Activated T-helper 1 cell treated with anti-CD3 and anti-CD28 coated beads, Interleukin-12 subunit alpha, Interleukin-12 subunit beta, Interleukin-2, Interleukin-4 antibody, amounts not matched to agents 30 ng/mL and 10 ng/mL and 1 ng/mL, durations not matched to agents 14 hours and 24 hours and 36 hours (primary cell): ENCODE results near the gene MAN2A2. TPM values are rescaled to one million over a fixed set of nuclear protein-coding genes. Genes with fewer than 3 reads are reported as not detected.

Source experiments
- DNase-seq: peaks from one replicate; pipeline ENCODE4 v3.0.0; 2021; ENCODE audit warnings: low spot score
- H3K27ac Mint-ChIP-seq: one replicate; pipeline ENCODE4 v1.8.0; 2021; ENCODE audit warnings: mild to moderate bottlenecking, mixed read lengths
- H3K27me3 Mint-ChIP-seq: one replicate; pipeline ENCODE4 v1.8.0; 2022; ENCODE audit warnings: mild to moderate bottlenecking, moderate library complexity, mixed read lengths; ENCODE audit not compliant: insufficient read depth
- H3K36me3 Mint-ChIP-seq: one replicate; pipeline ENCODE4 v1.8.0; 2021; ENCODE audit warnings: low read depth, mixed read lengths
- H3K4me1 Mint-ChIP-seq: one replicate; pipeline ENCODE4 v1.8.0; 2021; ENCODE audit warnings: low read depth, mixed read lengths
- H3K4me3 Mint-ChIP-seq: one replicate; pipeline ENCODE4 v1.8.0; 2021; ENCODE audit warnings: mild to moderate bottlenecking, moderate library complexity, mixed read lengths
- H3K9me3 Mint-ChIP-seq: one replicate; pipeline ENCODE4 v1.8.0; 2021; ENCODE audit warnings: mixed read lengths
- intact Hi-C: fragments of 100-400 bp; cut with micrococcal nuclease; formaldehyde crosslinking; loops from one replicate; pipeline ENCODE4 v1.15.1; 2024
- total RNA-seq: library from RNA; stranded (reverse); gene quantifications from 2 replicates; pipeline ENCODE4 v1.2.3, GENCODE V29; 2022

Gene MAN2A2
- total RNA-seq, 1 donor from 2014 or later, result 239 TPM

GRCh38 chr15:90968434-90968833 is 65.3 kb downstream of the MAN2A2 start:
- DNase-seq, result no peak

DNA sequence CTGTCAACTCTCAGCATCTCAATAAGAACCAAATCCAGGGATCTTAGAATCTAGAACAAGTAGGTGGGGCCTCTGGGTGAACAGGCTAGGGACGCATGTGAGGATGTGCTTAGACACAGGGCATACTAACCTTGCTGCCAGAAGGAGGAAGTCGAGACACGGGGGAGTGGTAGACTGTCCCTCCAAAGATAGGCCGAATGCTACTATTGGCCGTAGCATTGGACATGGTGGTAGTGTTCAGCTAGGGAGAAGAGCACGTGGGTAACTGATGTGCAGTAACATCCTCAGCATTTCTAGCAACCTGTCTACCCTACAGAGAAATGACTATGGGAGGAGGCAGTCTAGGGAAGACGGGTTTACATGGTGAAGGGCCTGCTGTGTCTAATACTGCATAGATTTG is 67.2 kb downstream of the MAN2A2 start:
- DNase-seq, result no peak
- H3K27ac Mint-ChIP-seq, result no peak overlapping the region
- H3K4me1 Mint-ChIP-seq, result no peaks in the 10 kb centered on the region
- H3K4me3 Mint-ChIP-seq, result no peak overlapping the region
- H3K27me3 Mint-ChIP-seq, result no peaks in the 10 kb centered on the region
- intact Hi-C loops, result no loop called here
- peaks cover 48% of the 10 kb centered on the region for H3K36me3 Mint-ChIP-seq
- H3K9me3 Mint-ChIP-seq, result no peaks in the 10 kb centered on the region

More at GRCh38 chr15:90968434-90968833, 65.3 kb downstream of the MAN2A2 start:
- Mint-ChIP-seq H3K27ac (no peak overlapping the region), H3K9me3 (no peaks in the 10 kb centered on the region), H3K4me1 (no peaks in the 10 kb centered on the region), H3K27me3 (no peaks in the 10 kb centered on the region), H3K4me3 (no peak overlapping the region), H3K36me3 (peaks cover 48% of the 10 kb centered on the region)
- intact Hi-C loops, result no loop called here

DNA sequence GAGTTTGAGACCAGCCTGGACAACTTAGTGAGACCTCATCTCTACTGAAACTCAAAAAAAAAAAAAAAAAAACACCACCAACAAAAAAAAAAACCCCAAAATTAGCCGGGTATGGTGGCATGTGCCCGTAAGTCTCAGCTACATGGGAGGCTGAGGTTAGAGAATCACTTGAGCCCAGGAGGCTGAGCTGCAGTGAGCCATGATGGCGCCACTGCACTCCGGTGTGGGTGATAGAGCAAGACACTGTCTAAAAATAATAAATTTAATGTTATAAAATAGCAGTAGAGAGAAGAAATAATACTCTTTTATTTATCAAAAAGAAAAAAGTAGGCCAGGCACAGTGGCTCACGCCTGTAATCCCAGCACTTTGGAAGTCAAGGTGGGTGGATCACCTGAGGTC is 69.0 kb downstream of the MAN2A2 start:
- Mint-ChIP-seq H3K4me1 (no peaks in the 10 kb centered on the region), H3K4me3 (no peak overlapping the region), H3K36me3 (peaks cover 49% of the 10 kb centered on the region), H3K27me3 (no peaks in the 10 kb centered on the region), H3K27ac (no peak overlapping the region), H3K9me3 (no peaks in the 10 kb centered on the region)
- no peak for DNase-seq
- intact Hi-C loops, result no loop called here

Other genes starting within 250 kb of the MAN2A2 start
- gene BLM, start 186.0 kb upstream of the MAN2A2 start, total RNA-seq, result 64.3 and 65.1 TPM in 2 replicates
- 530 and 545 TPM in 2 replicates for gene FURIN, start 34.7 kb upstream of the MAN2A2 start, total RNA-seq
- 45.4 and 57.1 TPM in 2 replicates for gene FES, start 18.8 kb upstream of the MAN2A2 start, total RNA-seq
- gene HDDC3, start 29.2 kb downstream of the MAN2A2 start, total RNA-seq, result 38.8 and 39.0 TPM in 2 replicates
- gene UNC45A, start 32.0 kb downstream of the MAN2A2 start, total RNA-seq, result 60.5 and 68.6 TPM in 2 replicates
- 26.4 and 27.2 TPM in 2 replicates for gene RCCD1, start 51.6 kb downstream of the MAN2A2 start, total RNA-seq
- 78.4 and 86.0 TPM in 2 replicates for gene PRC1, start 91.2 kb downstream of the MAN2A2 start, total RNA-seq
- gene VPS33B, start 119.3 kb downstream of the MAN2A2 start, total RNA-seq, result 20.8 and 20.9 TPM in 2 replicates
- gene SV2B, start 197.0 kb downstream of the MAN2A2 start, total RNA-seq, result 0.08 and 0.12 TPM in 2 replicates